GM18508 (cell line): ENCODE measurements around the gene PLD6.
"Not testable (repeated sequence)": the region's sequence is repeated elsewhere in the genome, so short reads cannot be mapped to it uniquely, and the experiment has no call there.

Experiments
- ATAC-seq: cut with Tn5 transposase; IDR thresholded peaks from one replicate; pipeline ENCODE4 v1.9.1; 2021; ENCODE audit warnings: moderate number of reproducible peaks; ENCODE audit not compliant: insufficient read depth, unreplicated experiment

PLD6 gene

DNA sequence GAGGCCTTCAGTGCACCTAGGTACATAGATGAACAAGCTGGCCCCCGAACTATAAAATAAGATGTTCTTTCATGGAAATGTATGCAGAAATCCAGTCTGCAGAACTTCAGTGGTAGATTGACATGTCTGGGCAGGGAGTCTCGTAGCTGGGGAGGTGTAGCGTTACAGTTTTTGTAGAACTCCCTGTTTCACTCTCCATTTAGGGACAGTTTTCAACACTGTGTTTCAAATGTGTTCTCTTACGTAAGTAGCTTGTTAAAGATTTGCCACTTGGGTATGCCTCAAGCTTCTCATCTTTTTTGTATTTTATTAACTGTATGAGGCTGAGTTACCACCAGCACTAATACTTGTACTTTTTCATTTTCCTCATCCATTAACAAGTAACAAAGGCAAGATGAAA, 46.6 kb downstream of the PLD6 start:
- no peak for ATAC-seq

DNA sequence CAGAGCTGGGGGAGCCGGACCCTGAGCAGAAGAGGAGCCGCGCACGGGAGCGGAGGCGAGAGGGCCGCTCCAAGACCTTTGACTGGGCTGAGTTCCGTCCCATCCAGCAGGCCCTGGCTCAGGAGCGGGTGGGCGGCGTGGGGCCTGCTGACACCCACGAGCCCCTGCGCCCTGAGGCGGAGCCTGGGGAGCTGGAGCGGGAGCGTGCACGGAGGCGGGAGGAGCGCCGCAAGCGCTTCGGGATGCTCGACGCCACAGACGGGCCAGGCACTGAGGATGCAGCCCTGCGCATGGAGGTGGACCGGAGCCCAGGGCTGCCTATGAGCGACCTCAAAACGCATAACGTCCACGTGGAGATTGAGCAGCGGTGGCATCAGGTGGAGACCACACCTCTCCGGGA, 47.6 kb downstream of the PLD6 start:
- not testable (repeated sequence) for ATAC-seq

DNA sequence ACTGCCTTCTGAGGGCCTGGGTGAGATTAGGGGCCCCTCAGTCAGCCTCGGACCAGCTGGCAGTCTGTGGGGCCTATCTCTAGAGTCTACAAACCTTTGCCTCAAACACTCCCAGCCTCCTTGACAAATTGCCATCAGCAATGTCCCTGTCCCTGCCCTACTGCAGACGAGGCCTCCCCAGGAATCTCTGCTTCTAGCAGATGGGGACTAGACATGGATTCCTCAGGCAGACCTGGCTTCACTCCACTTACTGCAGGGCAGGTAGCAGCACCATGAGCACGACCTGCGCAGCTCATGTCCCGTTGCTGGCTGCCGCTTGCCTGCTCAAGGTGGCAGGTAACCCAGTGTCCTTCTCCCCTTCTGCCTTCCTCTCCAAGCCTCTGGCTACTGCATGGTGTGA, 49.1 kb downstream of the PLD6 start:
- no peak for ATAC-seq

DNA sequence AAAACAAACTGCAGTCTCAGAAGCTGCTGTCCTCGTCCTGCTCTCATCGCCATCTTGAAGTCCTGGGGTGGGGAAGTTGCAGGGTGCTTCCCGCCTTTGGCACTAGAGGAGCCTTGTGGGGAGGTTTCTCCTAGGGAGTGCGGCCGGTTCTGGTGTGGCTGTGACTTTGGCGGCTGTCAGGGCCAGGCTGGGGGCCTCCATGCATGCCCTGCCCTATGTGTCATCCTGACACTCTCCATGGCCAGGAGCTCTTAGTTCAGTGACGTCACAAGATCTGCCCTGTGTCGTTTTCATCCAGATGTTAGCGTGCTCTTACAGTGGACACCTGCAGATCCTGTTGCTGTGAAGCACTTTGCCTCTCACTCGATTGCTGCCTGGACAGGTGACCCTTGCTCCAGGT, 49.6 kb downstream of the PLD6 start:
- no peak for ATAC-seq

DNA sequence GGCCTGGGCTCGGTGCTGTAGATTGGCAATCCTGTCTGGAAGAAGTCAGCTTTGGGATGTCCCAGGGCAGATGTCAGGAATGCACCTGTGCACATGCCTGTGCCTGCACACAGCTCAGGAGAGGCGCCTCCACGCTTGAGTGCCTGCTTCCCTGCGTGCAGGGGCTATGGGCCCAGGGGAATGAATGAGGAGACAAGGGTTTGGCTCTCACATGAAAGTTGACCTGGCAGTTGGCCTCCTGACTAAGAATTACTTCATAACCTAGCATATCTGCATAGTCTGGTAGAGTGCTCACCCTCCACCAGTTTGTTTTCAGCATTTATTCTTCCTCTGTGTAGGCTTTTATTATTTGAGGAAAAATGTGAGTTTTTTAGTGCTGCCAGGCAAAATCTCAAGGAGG, 50.0 kb downstream of the PLD6 start:
- ATAC-seq: no peak

DNA sequence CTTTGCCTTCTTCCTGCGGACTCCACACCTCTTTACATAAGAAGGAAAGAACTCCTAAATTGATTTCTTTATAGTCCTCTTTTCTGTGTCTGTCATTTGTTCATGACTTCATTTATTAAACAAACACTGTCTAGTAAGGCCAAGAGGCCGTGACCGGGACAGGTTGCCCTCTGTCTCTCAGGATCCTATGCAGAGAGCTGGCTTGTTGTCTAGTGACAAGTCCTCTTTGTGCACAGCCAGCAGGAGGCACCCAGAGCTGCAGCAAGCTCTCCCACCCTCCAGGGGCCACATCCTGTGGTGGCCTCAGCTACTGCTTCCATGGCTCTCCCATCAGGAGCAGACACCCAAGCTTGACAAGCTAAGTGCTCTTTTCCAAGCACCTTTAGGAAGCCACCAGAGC, 50.6 kb downstream of the PLD6 start:
- no peak for ATAC-seq

DNA sequence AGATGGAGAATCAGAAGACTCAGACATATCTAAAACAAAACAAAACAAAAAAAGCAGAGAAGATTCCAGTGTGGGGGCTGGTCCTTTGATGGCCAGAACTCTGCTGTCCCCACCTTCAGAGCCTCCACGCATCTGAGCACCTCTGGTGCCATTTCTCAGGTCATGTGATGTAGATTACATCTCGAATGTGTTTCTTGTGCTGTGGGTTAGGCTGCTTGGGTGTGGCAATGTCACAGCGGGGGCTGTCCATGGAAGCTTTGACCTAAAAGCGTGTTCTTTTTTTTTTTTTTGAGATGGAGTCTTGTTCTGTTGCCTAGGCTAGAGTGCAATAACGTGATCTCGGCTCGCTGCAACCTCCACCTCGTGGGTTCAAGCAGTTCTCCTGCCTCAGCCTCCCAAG, 51.2 kb downstream of the PLD6 start:
- ATAC-seq: no peak

DNA sequence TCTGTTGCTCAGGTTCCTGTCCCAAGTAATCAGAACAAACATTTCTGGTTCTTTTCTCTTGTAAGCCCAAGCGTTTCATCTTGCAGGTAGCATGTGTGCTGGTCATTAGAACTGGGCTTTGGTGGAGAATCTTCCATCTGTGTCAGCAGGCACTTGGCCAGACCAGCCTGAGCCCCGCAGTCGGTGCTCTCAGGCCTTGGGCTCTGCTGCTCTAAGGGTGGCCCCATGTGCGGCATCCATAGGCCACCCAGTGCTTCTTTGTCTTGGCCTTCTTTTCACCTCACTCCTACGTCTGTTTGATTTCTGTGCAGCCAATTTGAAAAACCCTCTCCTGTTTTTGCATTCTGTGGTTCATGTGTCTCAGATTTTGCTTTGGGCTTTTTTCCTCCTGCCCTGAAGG, 51.6 kb downstream of the PLD6 start:
- no peak for ATAC-seq

DNA sequence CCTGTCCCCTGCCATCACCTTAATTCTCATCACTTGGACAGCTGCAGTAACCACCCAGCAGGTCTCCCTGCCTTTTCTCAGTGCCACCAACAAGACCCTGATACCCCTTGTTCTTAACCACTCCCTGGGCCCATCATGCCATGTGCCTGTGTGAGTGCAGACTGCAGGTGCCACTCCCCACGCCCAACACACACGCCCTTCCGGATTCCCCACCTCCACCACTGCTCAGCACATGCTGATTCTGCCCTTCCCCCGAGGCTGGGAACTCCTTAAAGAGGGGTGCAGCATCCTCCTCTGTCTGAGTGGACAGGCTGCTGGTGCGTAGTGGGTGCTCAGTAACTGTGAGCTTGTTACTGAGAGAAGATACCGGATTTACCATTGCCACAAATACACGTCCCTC, 52.4 kb downstream of the PLD6 start:
- ATAC-seq: no peak

DNA sequence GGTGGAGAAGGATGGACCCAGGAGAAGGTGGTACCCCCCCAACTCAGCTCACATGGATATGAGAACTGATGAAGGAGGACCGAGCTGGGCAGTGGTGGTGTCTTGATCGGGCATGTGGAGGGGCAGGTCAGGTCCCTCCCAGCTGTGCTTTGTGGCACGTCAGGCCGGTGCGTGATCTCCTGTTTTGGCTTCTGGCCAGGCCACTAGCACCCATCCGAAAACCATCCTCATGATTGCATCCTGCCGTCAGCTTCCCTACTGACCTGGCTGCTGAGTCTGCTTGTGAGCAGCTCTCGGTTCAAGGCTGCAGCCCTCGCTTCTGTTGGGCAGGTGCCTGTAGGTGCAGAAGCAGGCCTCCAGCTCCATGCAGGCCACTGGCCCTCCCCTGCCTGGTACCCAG, 53.1 kb downstream of the PLD6 start:
- no peak for ATAC-seq

DNA sequence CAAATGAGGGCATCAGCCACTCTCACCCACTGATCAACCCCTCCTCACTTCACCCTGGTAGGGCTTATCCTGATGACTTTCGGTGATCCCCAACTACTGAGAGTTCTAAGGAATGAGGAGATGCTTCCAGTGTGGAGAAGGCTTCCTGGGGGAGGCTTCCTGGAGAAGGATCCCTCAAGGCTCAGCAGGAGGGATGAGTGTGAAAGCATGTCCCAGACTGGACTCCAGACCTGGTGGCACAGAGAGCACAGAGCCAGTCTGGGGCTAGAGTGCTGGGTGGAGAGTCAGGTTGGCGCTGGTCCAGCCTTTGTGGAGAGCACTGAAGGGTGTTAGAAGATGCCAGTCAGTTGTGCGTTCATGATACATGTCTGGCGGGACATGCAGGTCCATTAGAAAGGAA, 53.7 kb downstream of the PLD6 start:
- no peak for ATAC-seq

DNA sequence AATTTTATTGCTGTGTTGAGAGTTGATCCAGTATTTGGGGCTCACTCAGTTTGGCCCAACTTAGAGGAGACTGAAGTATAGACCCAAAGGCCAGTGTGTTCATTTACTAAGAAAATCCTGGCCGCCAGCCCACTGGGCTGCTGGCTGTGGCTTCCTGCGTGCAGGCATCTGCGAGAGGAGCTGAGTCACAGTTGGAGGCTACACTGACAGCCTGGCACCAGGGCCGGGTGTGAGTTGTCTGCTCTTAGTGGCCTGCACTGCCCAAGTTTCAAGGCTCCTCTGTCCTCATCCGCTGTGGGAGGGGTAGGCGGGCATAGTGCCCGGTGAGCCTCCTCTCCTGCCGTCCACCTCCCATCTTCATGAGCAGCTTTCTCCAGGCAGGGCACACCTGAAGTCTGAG, 54.2 kb downstream of the PLD6 start:
- ATAC-seq: no peak

DNA sequence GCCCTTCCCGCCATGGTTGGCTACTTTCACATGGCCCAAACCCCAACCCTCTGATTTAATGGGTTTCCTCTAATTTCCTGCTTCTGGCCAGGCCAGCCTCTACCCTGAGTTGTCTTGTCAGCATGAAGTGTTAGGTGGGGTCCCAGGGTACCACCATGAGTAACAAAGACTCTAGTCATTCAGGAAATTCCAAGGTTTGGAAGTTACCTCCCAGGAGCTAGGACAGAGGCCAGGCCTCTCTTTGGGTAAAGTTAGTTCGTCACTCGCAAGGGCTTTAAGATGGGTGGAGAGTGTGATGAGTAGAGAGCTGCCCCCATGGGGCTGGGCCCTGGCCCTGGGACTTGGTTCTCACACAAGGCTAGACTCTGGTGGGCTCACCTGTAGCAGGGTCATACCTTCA, 54.6 kb downstream of the PLD6 start:
- no peak for ATAC-seq

DNA sequence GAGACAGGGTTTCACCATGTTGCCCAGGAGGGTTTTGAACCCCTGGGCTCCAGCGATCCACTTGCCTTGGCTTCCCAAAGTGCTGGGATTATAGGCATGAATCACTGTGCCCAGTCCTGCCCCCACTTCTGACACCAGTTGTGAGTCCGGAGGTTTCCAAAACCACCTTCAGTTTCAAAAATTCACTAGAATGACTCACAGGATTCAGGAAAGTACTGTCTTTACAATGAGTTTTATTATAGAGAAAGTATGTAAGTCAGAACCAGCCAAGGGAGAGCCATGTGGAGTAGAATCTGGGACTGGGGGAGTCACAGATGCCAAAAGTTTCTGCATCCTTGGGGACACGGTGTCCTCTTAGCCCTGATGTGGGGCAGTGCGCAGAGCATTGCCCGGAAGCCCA, 55.1 kb downstream of the PLD6 start:
- ATAC-seq: no peak
